HG03097 (cell line): ENCODE results near the gene VARS2.
"Not testable (repeated sequence)": the region's sequence is repeated elsewhere in the genome, so short reads cannot be mapped to it uniquely, and the experiment has no call there.

ENCODE experiments used
- ATAC-seq: cut with Tn5 transposase; IDR thresholded peaks from one replicate; pipeline ENCODE4 v1.9.1; 2021; ENCODE audit not compliant: unreplicated experiment, low FRiP score

VARS2 gene

GRCh38 chr6:30898750-30899360 is 15.2 kb upstream of the VARS2 start:
- ATAC-seq, result no peak

- ATAC-seq, result no peak
Measured at GRCh38 chr6:30900863-30901417, 13.1 kb upstream of the VARS2 start.

GRCh38 chr6:30901436-30901835 is 12.6 kb upstream of the VARS2 start:
- ATAC-seq, result no peak

GRCh38 chr6:30902196-30902595 is 11.8 kb upstream of the VARS2 start:
- ATAC-seq, result not testable (repeated sequence)

GRCh38 chr6:30902709-30903108 is 11.3 kb upstream of the VARS2 start:
- ATAC-seq, result no peak

- no peak for ATAC-seq
Measured at GRCh38 chr6:30903236-30903635, 10.8 kb upstream of the VARS2 start.

- ATAC-seq, result not testable (repeated sequence)
Measured at GRCh38 chr6:30907290-30907757, 6.7 kb upstream of the VARS2 start.

- peak; percentile 94 for ATAC-seq
Measured at GRCh38 chr6:30907758-30908591, 6.1 kb upstream of the VARS2 start, which contains the start of gene GTF2H4. Gene GTF2H4 (plus strand): TSS chr6:30908207.

- ATAC-seq, result no peak
Measured at GRCh38 chr6:30908700-30909099, 5.3 kb upstream of the VARS2 start.

- ATAC-seq, result not testable (repeated sequence)
Measured at GRCh38 chr6:30910473-30910872, 3.6 kb upstream of the VARS2 start.

- ATAC-seq, result no peak
Measured at GRCh38 chr6:30912746-30913520, 1.1 kb upstream of the VARS2 start.

- no peak for ATAC-seq
Measured at GRCh38 chr6:30913721-30914075, 340 bp upstream of the VARS2 start.

GRCh38 chr6:30914854-30915590 is 984 bp downstream of the VARS2 start:
- no peak for ATAC-seq

- no peak for ATAC-seq
Measured at GRCh38 chr6:30915591-30915946, 1.5 kb downstream of the VARS2 start.

- no peak for ATAC-seq
Measured at GRCh38 chr6:30917041-30917440, 3.0 kb downstream of the VARS2 start.

GRCh38 chr6:30917487-30917886 is 3.4 kb downstream of the VARS2 start:
- ATAC-seq, result no peak

- ATAC-seq, result no peak
Measured at GRCh38 chr6:30918670-30919069, 4.6 kb downstream of the VARS2 start.

GRCh38 chr6:30922447-30922852 is 8.4 kb downstream of the VARS2 start:
- no peak for ATAC-seq

- ATAC-seq, result not testable (repeated sequence)
Measured at GRCh38 chr6:30924040-30924627, 10.1 kb downstream of the VARS2 start.

- ATAC-seq, result no peak
Measured at GRCh38 chr6:30926644-30927043, 12.6 kb downstream of the VARS2 start.
